Endothelial cell of umbilical vein (primary cell): ENCODE results near the gene EFHC2. TPM values are rescaled to one million over a fixed set of nuclear protein-coding genes. Genes with fewer than 3 reads are reported as not detected.

Source experiments
- BruUV-seq: library from RNA; stranded (reverse); fragments of 400-500 nt; replicated peaks from 2 replicates; lab custom pipeline; 2021; lab: Mats Ljungman, UMichigan
- CTCF ChIA-PET: fragments of 300-600, 350-600 bp; sonication (Branson Sonifier 250); formaldehyde crosslinking; loops from one replicate; lab custom pipeline; 2021; ENCODE audit warnings: antibody characterized with exemption, inconsistent platforms; lab: Charles Lee
- POLR2A ChIA-PET: fragments of 300-600, 350-600 bp; sonication (Branson Sonifier 250); formaldehyde crosslinking; loops from one replicate; lab custom pipeline; 2021; ENCODE audit warnings: antibody characterized with exemption, inconsistent platforms; lab: Charles Lee
- DNase-seq: peaks from one replicate; pipeline ENCODE4 v3.0.0-alpha.2; 2011; ENCODE audit warnings: low read depth, low spot score
- FAIRE-seq: peaks from 2 replicates; lab custom pipeline; 2011; peaks lifted over from hg19 to GRCh38; lab: Jason Lieb, UNC
- H2AFZ ChIP-seq: 2 replicates; pipeline ENCODE4 v1.6.0; 2012; ENCODE audit warnings: low read depth, low read length, control low read depth, inconsistent platforms
- H3K27ac ChIP-seq: 2 replicates; pipeline ENCODE4 v1.5.1; 2011; ENCODE audit warnings: low read depth, mild to moderate bottlenecking, control low read depth, low read length, moderate library complexity; ENCODE audit not compliant: insufficient read depth
- H3K27me3 ChIP-seq, 2 experiments: 2 replicates each; pipeline versions ENCODE4 v1.6.0 to v1.6.1; 2011; ENCODE audit warnings: low read length in 2 of 2, mixed read lengths in 1 of 2; ENCODE audit not compliant: control insufficient read depth in 2 of 2, insufficient read depth in 2 of 2
- H3K36me3 ChIP-seq, 2 experiments: 2 replicates in 1 of 2; 3 replicates in 1 of 2; pipeline ENCODE4 v1.5.1; 2011; ENCODE audit warnings: low read length in 2 of 2, mild to moderate bottlenecking in 1 of 2, moderate library complexity in 1 of 2; ENCODE audit not compliant: control insufficient read depth in 2 of 2, insufficient read depth in 2 of 2; ENCODE audit errors: extremely low read depth in 1 of 2
- H3K4me1 ChIP-seq: 3 replicates; pipeline ENCODE4 v1.5.1; 2011; ENCODE audit warnings: mild to moderate bottlenecking, low read length; ENCODE audit not compliant: control insufficient read depth, insufficient read depth; ENCODE audit errors: extremely low read depth
- H3K4me2 ChIP-seq: 2 replicates; pipeline ENCODE4 v1.6.1; 2011; ENCODE audit warnings: low read length, control low read depth, mixed read lengths; ENCODE audit not compliant: insufficient read depth
- H3K4me3 ChIP-seq, 3 experiments: fragments of 200-600 bp in 1 of 3; sonication (generic), shearing (Covaris generic) in 1 of 3; replicated peaks in 1 of 3; 2 replicates each; pipeline ENCODE4 v1.5.1; 2011 to 2016; ENCODE audit warnings: control low read depth in 3 of 3, low read length in 3 of 3, mild to moderate bottlenecking in 2 of 3, inconsistent platforms in 1 of 3, low read depth in 1 of 3, moderate library complexity in 1 of 3; ENCODE audit not compliant: insufficient read depth in 1 of 3
- H3K79me2 ChIP-seq: 2 replicates; pipeline ENCODE4 v1.6.0; 2012; ENCODE audit warnings: low read length, inconsistent platforms; ENCODE audit not compliant: control insufficient read depth, insufficient read depth
- H3K9ac ChIP-seq: replicated peaks from 2 replicates; pipeline ENCODE3; 2011; ENCODE audit warnings: low read length, control low read depth; ENCODE audit not compliant: insufficient read depth; ENCODE audit errors: extremely low read depth
- H3K9me1 ChIP-seq: replicated peaks from 3 replicates; pipeline ENCODE4 v1.6.0; 2011; ENCODE audit warnings: mild to moderate bottlenecking, low read length; ENCODE audit not compliant: control insufficient read depth, insufficient read depth; ENCODE audit errors: extremely low read depth
- H3K9me3 ChIP-seq: replicated peaks from 2 replicates; pipeline ENCODE4 v1.5.1; 2012; ENCODE audit warnings: low read length, inconsistent platforms; ENCODE audit not compliant: control insufficient read depth, insufficient read depth
- H4K20me1 ChIP-seq: replicated peaks from 2 replicates; pipeline ENCODE3; 2011; ENCODE audit warnings: mild to moderate bottlenecking, low read length; ENCODE audit not compliant: control insufficient read depth, insufficient read depth; ENCODE audit errors: extremely low read depth
- EZH2 ChIP-seq: IDR thresholded peaks from 2 replicates; pipeline ENCODE4 v1.6.1; 2012; ENCODE audit warnings: borderline replicate concordance, low read depth, mild to moderate bottlenecking, moderate library complexity, low read length, inconsistent platforms; ENCODE audit not compliant: severe bottlenecking
- FOS ChIP-seq: IDR thresholded peaks from 2 replicates; pipeline ENCODE4 v1.6.1; 2011; ENCODE audit warnings: mild to moderate bottlenecking, low read length, moderate library complexity, borderline replicate concordance; ENCODE audit not compliant: insufficient read depth
- JUN ChIP-seq: IDR thresholded peaks from 2 replicates; pipeline ENCODE4 v1.6.1; 2011; ENCODE audit warnings: borderline replicate concordance, low read depth; ENCODE audit not compliant: insufficient read length, insufficient read depth
- POLR2AphosphoS5 ChIP-seq: IDR thresholded peaks from 2 replicates; pipeline ENCODE4 v1.6.1; 2012; ENCODE audit warnings: low read depth, mild to moderate bottlenecking, control low read depth, low read length, moderate library complexity; ENCODE audit not compliant: insufficient read depth
- dilution Hi-C: fragments of 300-500 bp; cut with MboI; formaldehyde crosslinking; loops from one replicate; pipeline ENCODE4 v1.15.0; 2019; ENCODE audit warnings: low sequenced_read_pairs; ENCODE audit not compliant: extremely low pct_ligation_motif_present
- intact Hi-C: fragments of 100-400 bp; cut with micrococcal nuclease; formaldehyde crosslinking; loops from one replicate; pipeline ENCODE4 v1.10.0; 2022
- polyA plus RNA-seq, 4 experiments: library from polyadenylated mRNA; depleted of rRNA in 3 of 4; stranded (reverse) in 3 of 4; unstranded in 1 of 4; fragments of >200 nt; gene quantifications; 2 replicates each; pipeline versions ENCODE4 v1.2.1 to v1.2.3, GENCODE V29; 2011 to 2012; ENCODE audit warnings: missing spikeins in 1 of 4
- total RNA-seq: library from RNA; stranded (reverse); gene quantifications from 2 replicates; pipeline ENCODE4 v1.2.3, GENCODE V29; 2021
- TF ChIP-seq, protein P1 (sequence below), 2 donors: IDR thresholded peaks; 1 replicate in 1 of 2; 2 replicates in 1 of 2; pipeline ENCODE4 v1.5.1; 2011; ENCODE audit warnings: low read length in 2 of 2, mild to moderate bottlenecking in 2 of 2, moderate library complexity in 2 of 2, control low read depth in 1 of 2, inconsistent platforms in 1 of 2, low read depth in 1 of 2; ENCODE audit not compliant: insufficient read depth in 1 of 2; ENCODE audit errors: extremely low read depth in 1 of 2
- TF ChIP-seq, protein P2 (sequence below): IDR thresholded peaks from 2 replicates; pipeline ENCODE4 v1.6.1; 2011; ENCODE audit not compliant: insufficient read depth, insufficient read length

The EFHC2 gene
- total and polyA plus RNA-seq, 2 donors (not counting 3 experiments of a cell fraction or from before 2014, with no cell fraction given), result not detected

DNA sequence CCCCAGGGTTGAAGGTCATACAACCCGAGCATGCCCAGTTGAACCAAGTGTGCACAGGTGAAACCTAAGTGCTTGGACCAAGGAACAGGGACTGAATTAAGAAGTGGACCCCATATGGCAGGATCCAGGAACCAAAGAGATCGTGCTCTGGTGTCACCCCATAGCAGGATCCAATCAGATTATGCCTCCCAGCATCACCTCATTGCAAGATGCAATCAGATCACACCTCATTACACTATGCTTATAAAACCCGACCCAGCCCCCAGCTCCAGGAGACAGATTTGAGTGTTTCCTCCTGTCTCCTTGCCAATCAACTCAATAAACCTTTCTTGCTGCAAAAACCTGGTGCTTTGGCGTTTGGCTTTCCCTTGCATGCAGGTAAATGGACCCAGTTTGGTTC is 37.6 kb downstream of the EFHC2 start:
- Histone ChIP-seq H3K79me2 (no peaks in the 10 kb centered on the region), H3K27ac (no peak overlapping the region), H3K27me3 (no peaks in the 10 kb centered on the region), H3K4me3 (no peak overlapping the region), H3K4me1 (no peaks in the 10 kb centered on the region), H3K9ac (no peak overlapping the region), H3K4me2 (no peak overlapping the region), H3K9me3 (no peaks in the 10 kb centered on the region), H2AFZ (no peak overlapping the region), H3K36me3 (no peaks in the 10 kb centered on the region), H4K20me1 (no peaks in the 10 kb centered on the region), H3K9me1 (no peaks in the 10 kb centered on the region)
- TF ChIP-seq POLR2AphosphoS5 (no peak), JUN (no peak), EZH2 (no peak), FOS (no peak)
- TF ChIP-seq, protein P1, sequence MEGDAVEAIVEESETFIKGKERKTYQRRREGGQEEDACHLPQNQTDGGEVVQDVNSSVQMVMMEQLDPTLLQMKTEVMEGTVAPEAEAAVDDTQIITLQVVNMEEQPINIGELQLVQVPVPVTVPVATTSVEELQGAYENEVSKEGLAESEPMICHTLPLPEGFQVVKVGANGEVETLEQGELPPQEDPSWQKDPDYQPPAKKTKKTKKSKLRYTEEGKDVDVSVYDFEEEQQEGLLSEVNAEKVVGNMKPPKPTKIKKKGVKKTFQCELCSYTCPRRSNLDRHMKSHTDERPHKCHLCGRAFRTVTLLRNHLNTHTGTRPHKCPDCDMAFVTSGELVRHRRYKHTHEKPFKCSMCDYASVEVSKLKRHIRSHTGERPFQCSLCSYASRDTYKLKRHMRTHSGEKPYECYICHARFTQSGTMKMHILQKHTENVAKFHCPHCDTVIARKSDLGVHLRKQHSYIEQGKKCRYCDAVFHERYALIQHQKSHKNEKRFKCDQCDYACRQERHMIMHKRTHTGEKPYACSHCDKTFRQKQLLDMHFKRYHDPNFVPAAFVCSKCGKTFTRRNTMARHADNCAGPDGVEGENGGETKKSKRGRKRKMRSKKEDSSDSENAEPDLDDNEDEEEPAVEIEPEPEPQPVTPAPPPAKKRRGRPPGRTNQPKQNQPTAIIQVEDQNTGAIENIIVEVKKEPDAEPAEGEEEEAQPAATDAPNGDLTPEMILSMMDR (IDR thresholded peaks at IDR 0.05; ENCODE audit: extremely low read depth in 1 of 2, insufficient read depth in 1 of 2, low read depth in 1 of 2, low read length in 2 of 2), result no peak
- TF ChIP-seq, protein P2, sequence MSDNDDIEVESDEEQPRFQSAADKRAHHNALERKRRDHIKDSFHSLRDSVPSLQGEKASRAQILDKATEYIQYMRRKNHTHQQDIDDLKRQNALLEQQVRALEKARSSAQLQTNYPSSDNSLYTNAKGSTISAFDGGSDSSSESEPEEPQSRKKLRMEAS, result no peak
- dilution Hi-C loops (no loop called here), intact Hi-C loops (no loop called here)
- no peak for FAIRE-seq
- ChIA-PET POLR2A (no interaction called here), CTCF (no interaction called here)
- no TSS peak for BruUV-seq
- no peak for DNase-seq
